Esophagus squamous epithelium (tissue), 4 donors: Measurements from ENCODE around the gene DTX1.

ENCODE experiments used
- POLR2A ChIP-seq, 4 donors: fragments of 450-650 bp; IDR thresholded peaks; one replicate each; pipeline ENCODE4 v1.6.1; 2017; ENCODE audit warnings: antibody characterized with exemption in 4 of 4, mild to moderate bottlenecking in 4 of 4, moderate library complexity in 3 of 4
- TF ChIP-seq, protein P1 (sequence below), 6 experiments: fragments of 450-650 bp in 4 of 6; fragments of 200-600 bp in 2 of 6; sonication (generic) in 2 of 6; IDR thresholded peaks; one replicate each; pipeline ENCODE4 v1.5.1; 2016 to 2019; ENCODE audit warnings: antibody characterized with exemption in 6 of 6, mild to moderate bottlenecking in 4 of 6, moderate library complexity in 4 of 6

GRCh38 chr12:113048716-113049127 lies 7.8 kb upstream of the DTX1 start:
- TF ChIP-seq, protein P1, sequence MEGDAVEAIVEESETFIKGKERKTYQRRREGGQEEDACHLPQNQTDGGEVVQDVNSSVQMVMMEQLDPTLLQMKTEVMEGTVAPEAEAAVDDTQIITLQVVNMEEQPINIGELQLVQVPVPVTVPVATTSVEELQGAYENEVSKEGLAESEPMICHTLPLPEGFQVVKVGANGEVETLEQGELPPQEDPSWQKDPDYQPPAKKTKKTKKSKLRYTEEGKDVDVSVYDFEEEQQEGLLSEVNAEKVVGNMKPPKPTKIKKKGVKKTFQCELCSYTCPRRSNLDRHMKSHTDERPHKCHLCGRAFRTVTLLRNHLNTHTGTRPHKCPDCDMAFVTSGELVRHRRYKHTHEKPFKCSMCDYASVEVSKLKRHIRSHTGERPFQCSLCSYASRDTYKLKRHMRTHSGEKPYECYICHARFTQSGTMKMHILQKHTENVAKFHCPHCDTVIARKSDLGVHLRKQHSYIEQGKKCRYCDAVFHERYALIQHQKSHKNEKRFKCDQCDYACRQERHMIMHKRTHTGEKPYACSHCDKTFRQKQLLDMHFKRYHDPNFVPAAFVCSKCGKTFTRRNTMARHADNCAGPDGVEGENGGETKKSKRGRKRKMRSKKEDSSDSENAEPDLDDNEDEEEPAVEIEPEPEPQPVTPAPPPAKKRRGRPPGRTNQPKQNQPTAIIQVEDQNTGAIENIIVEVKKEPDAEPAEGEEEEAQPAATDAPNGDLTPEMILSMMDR (IDR thresholded peaks at IDR 0.05): peak; percentile 75 to 86 (median 84)
- no peak for TF ChIP-seq POLR2A (IDR thresholded peaks at IDR 0.05)
